DOHH2 (cell line): ENCODE results near the gene OR56B4.

Source experiments
- H3F3A ChIP-seq: fragments of 200-600 bp; sonication (generic), shearing (Covaris generic); 2 replicates; pipeline ENCODE4 v1.6.0; 2016; ENCODE audit warnings: antibody characterized with exemption, mild to moderate bottlenecking; ENCODE audit not compliant: control insufficient read depth, insufficient read depth
- H3K27ac ChIP-seq: fragments of 200-600 bp; sonication (generic); 2 replicates; pipeline ENCODE4 v1.5.1; 2014; ENCODE audit warnings: low read depth, mild to moderate bottlenecking, low read length, moderate library complexity
- H3K27me3 ChIP-seq: fragments of 200-600 bp; sonication (generic); 2 replicates; pipeline ENCODE4 v1.6.1; 2014; ENCODE audit warnings: mild to moderate bottlenecking, low read length, mixed read lengths; ENCODE audit not compliant: control insufficient read depth
- H3K36me3 ChIP-seq: fragments of 200-600 bp; sonication (generic); 2 replicates; pipeline ENCODE4 v1.6.1; 2014; ENCODE audit warnings: mild to moderate bottlenecking, low read length, moderate library complexity, mixed read lengths; ENCODE audit not compliant: control insufficient read depth
- H3K4me1 ChIP-seq: fragments of 200-600 bp; sonication (generic); 2 replicates; pipeline ENCODE4 v1.6.1; 2014; ENCODE audit warnings: mild to moderate bottlenecking, low read length, mixed read lengths; ENCODE audit not compliant: control insufficient read depth
- H3K4me2 ChIP-seq: fragments of 200-600 bp; sonication (generic); 2 replicates; pipeline ENCODE4 v1.6.0; 2014; ENCODE audit warnings: mild to moderate bottlenecking, low read length, moderate library complexity
- H3K4me3 ChIP-seq: fragments of 200-600 bp; sonication (generic); 2 replicates; pipeline ENCODE4 v1.5.1; 2014; ENCODE audit warnings: mild to moderate bottlenecking, low read length, mixed read lengths
- H3K79me2 ChIP-seq: fragments of 200-600 bp; sonication (generic); 2 replicates; pipeline ENCODE4 v1.6.1; 2014; ENCODE audit warnings: mild to moderate bottlenecking, low read length, mixed read lengths; ENCODE audit not compliant: control insufficient read depth
- H3K9me2 ChIP-seq: fragments of 200-600 bp; sonication (generic); replicated peaks from 2 replicates; pipeline ENCODE4 v1.6.1; 2014; ENCODE audit warnings: mild to moderate bottlenecking, low read length, mixed read lengths; ENCODE audit not compliant: control insufficient read depth
- H3K9me3 ChIP-seq: fragments of 200-600 bp; sonication (generic); 2 replicates; pipeline ENCODE4 v1.6.1; 2014; ENCODE audit warnings: antibody characterized with exemption, low read length, mixed read lengths; ENCODE audit not compliant: control insufficient read depth, insufficient read depth
- H4K20me1 ChIP-seq: fragments of 200-600 bp; sonication (generic); 2 replicates; pipeline ENCODE4 v1.6.0; 2014; ENCODE audit warnings: low read depth, mild to moderate bottlenecking, antibody characterized with exemption, low read length, moderate library complexity; ENCODE audit not compliant: control insufficient read depth, insufficient read depth
- CTCF ChIP-seq: fragments of 200-600 bp; sonication (generic); IDR thresholded peaks from one replicate; pipeline ENCODE4 v1.5.1; 2014; ENCODE audit warnings: antibody characterized with exemption, mild to moderate bottlenecking, low read depth, low read length; ENCODE audit not compliant: poor library complexity, severe bottlenecking
- EZH2phosphoT487 ChIP-seq: fragments of 200-600 bp; sonication (generic); IDR thresholded peaks from 2 replicates; pipeline ENCODE4 v1.6.1; 2017; ENCODE audit warnings: borderline replicate concordance, mild to moderate bottlenecking, antibody characterized with exemption, low read length, moderate library complexity, mixed read lengths

OR56B4 gene

GRCh38 chr11:6099577-6099976, 7.9 kb upstream of the OR56B4 start:
- Histone ChIP-seq H3K79me2 (no peaks in the 10 kb centered on the region), H3K36me3 (no peaks in the 10 kb centered on the region), H3K4me3 (no peak overlapping the region), H4K20me1 (no peaks in the 10 kb centered on the region), H3F3A (no peaks in the 10 kb centered on the region), H3K4me1 (no peaks in the 10 kb centered on the region), H3K27ac (no peak overlapping the region), H3K9me3 (no peaks in the 10 kb centered on the region), H3K9me2 (no peaks in the 10 kb centered on the region), H3K4me2 (no peak overlapping the region), H3K27me3 (no peaks in the 10 kb centered on the region)
- TF ChIP-seq EZH2phosphoT487 (no peak), CTCF (no peak)

- no peaks in the 10 kb centered on the region for H4K20me1 ChIP-seq
- no peaks in the 10 kb centered on the region for H3K79me2 ChIP-seq
- TF ChIP-seq EZH2phosphoT487: no peak
- no peak for TF ChIP-seq CTCF
Measured at GRCh38 chr11:6110011-6110410, 2.5 kb downstream of the OR56B4 start.

GRCh38 chr11:6111673-6112072, 4.2 kb downstream of the OR56B4 start:
- H3K4me3 ChIP-seq: no peak overlapping the region
- H3F3A ChIP-seq: no peaks in the 10 kb centered on the region
- no peaks in the 10 kb centered on the region for H3K4me1 ChIP-seq
- no peaks in the 10 kb centered on the region for H3K9me3 ChIP-seq
- no peak for TF ChIP-seq EZH2phosphoT487
- no peak for TF ChIP-seq CTCF
- no peaks in the 10 kb centered on the region for H3K9me2 ChIP-seq
- H3K79me2 ChIP-seq: no peaks in the 10 kb centered on the region
- no peak overlapping the region for H3K27ac ChIP-seq
- H3K36me3 ChIP-seq: no peaks in the 10 kb centered on the region
- no peaks in the 10 kb centered on the region for H4K20me1 ChIP-seq
- peaks cover 2% of the 10 kb centered on the region; the same call in 1 of the 2 replicates for H3K27me3 ChIP-seq
- H3K4me2 ChIP-seq: no peak overlapping the region

More at GRCh38 chr11:6110011-6110410, 2.5 kb downstream of the OR56B4 start:
- peaks cover 2% of the 10 kb centered on the region; the same call in 1 of the 2 replicates for H3K27me3 ChIP-seq
- H3F3A ChIP-seq: no peaks in the 10 kb centered on the region
- no peaks in the 10 kb centered on the region for H3K9me3 ChIP-seq
- H3K9me2 ChIP-seq: no peaks in the 10 kb centered on the region
- no peaks in the 10 kb centered on the region for H3K36me3 ChIP-seq
- no peak overlapping the region for H3K27ac ChIP-seq
- H3K4me1 ChIP-seq: no peaks in the 10 kb centered on the region
- no peak overlapping the region for H3K4me3 ChIP-seq
- H3K4me2 ChIP-seq: no peak overlapping the region
